SH-SY5Y (cell line): ENCODE data around the gene RAPGEF2.
A peak's percentile ranks its signal among the peaks of the same experiment; 100 is the strongest.

Source experiments
- GATA2 ChIP-seq: IDR thresholded peaks from 2 replicates; pipeline ENCODE4 v1.6.1; 2011; ENCODE audit warnings: mild to moderate bottlenecking, low read depth, low read length
- GATA3 ChIP-seq: IDR thresholded peaks from 2 replicates; pipeline ENCODE4 v1.6.1; 2011; ENCODE audit warnings: low read depth, mild to moderate bottlenecking, low read length, moderate library complexity

Gene RAPGEF2

DNA sequence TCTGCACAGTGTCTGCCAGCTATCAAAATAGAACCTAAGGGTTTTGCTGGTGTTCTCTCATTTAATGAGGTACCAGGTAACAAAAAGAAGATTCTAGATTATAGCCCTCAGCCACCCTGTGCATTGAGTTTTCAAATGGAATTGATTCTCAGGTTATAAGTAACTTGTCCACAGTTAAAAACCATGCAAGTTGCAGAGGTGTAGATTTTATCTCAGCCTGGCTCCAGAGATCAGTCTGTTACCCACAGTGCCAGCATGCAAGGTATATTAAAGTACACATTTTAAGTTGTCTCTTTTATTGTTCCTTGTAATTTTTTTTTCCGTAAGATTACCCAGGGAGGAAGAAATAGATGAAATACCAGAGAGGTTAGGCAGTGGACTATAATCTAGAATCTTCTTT lies 59.7 kb downstream of the RAPGEF2 start:
- peak; percentile 61 for TF ChIP-seq GATA2
- TF ChIP-seq GATA3, result peak; percentile 65

DNA sequence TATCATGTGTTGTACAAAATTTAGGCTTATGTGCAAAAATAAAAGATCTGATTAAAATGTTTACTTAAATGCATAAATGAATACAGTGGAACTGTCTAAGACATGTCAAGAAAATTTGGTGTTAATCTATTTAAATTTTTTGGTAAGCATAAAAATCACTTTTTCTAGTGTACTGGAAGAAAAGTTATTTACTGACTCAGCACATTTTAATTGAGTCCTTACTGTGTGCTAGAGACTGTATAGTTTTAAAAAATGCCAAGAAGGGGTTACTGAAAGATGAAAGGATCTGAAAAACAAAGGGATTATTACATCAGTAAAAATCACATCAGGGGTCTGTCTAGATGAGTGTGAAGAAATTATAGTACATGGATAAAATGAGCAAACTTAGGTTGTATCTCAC lies 60.6 kb downstream of the RAPGEF2 start:
- TF ChIP-seq GATA3 (no peak), GATA2 (no peak)

DNA sequence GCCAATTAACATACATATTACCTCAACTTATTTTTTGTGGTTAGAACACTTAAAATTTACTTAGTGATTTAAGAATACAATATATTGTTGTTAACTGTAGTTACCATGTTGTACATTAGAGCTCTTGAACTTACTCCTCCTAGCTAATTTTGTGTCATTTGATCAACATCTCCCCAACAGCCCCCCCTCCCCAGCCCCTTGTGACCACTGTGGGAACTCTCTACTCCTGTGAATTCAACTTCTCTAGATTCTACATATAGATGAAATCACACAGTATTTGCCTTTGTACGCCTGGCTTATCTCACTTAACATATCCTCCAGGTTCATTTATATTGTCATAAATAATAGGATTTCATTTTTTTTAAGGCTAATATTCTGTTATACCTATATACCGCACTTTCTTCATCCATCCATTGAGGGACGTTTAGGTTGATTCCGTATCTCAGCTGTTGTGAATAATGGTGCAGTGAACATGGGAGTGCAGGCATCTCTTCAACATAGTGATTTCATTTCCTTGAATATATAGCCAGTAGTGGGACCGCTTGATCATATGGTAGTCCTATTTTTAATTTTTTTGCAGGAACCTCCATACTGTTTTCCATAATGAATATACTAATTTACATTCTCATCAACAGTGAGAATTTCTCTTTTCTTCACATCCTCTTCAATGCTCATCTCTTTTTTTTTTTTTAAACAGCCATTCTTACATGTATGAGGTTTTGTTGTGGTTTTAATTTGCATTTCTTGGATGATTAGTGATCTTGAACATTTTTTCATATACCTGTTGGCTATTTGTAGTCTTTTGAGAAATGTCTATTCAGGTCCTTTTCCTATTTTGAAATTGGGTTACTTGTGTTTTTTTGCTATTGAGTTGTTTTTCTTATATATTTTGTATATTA lies 66.8 kb downstream of the RAPGEF2 start:
- TF ChIP-seq GATA2, result no peak
- TF ChIP-seq GATA3, result no peak

DNA sequence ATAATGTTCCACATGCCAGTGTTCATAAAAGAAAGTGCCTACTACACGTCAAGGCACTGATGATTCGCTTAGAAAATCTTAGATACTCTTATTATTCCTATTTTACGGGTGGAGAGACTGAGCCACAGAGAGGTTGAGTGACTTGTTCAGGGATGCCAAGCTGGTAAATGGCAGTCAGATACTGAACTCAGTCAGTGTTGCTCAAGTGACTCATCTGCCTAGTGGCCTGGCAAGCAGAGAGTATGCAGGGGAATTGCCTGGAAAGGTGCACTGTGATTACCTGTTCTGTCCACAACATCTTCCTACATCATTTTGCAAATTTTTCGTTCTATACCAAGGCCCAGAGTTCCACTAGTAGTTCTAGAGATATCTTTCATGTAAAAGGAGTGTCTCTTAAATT lies 68.4 kb downstream of the RAPGEF2 start:
- TF ChIP-seq GATA3 (no peak), GATA2 (no peak)

DNA sequence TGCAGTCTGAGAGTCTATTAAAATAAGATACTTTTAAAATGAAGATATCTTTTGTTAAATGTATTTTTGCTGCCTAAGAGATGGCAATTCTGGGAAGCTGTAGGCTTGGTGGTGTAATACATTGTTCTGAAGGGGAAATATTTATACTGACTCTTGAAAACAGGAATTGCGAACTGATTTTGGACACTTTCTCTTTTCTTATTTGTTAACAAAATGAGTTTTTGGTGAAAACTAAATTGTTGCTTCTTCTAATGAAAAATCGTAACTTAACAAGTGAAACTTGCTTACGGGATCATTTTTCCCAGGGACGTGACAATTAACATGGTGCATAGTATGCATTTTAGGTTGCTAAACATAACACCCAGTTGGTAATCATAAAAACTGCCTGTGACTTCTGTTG lies 71.0 kb downstream of the RAPGEF2 start:
- TF ChIP-seq GATA2 (no peak), GATA3 (no peak)

DNA sequence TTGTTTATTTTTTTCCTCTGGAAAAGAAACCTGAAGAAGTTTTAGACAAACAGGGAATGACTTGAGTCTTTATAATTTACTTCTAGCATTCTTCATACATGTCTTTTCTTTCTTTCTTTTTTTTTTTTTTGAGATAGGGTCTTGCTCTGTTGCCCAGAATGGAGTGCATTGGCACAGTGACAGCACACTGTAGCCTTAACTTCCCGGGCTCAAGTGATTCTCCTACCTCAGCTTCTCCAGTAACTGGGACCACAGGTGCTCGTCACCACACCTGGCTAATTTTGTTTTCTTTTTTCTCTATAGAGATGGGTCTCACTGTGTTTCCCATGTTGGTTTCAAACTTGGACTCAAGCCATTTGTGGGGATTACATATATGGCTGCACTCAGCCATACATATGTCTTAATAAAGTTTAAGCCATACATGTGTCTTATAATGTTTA lies 71.8 kb downstream of the RAPGEF2 start:
- TF ChIP-seq GATA3, result no peak
- no peak for TF ChIP-seq GATA2

DNA sequence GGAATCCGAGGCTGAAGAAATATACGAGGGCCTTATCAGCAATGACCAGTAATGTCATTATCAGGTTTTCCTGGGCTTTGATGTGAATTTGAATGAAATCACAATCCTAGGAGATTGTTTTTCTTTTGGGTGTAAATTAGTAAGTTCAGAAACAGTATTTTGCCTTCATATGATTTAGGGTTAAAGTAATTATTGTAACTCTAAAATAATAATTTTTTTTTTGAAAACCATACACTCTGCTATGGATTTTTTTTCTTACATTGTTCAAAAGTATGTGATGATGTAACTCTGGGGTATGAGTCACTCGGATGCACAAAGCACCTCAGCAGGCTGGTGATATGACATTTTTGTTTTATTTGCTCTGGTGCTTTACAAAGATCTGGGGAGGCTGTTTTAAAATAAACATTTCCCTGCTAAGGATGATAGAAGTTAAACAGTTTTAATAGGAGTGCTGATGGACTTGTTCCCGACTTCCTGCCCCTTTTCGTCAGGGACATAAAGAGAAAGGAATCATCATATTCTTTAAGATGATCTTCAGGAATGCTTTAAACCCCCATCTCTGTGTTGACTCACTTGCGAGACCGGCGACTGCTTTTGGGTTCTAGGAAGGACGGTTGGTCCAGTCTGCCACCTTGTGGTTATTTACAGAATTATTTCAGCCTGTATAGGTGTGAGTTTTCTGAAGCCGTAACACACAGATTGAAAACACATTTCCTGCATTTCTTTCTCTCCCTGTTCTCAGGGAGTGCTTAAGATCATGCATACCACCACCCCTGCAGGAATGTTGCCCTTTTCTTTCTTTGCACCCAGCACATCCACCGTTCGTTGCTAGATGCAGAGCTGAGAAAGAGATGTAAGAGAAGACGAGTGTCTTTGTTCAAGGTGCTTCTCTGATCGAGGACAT lies 72.5 kb downstream of the RAPGEF2 start:
- TF ChIP-seq GATA3, result no peak
- no peak for TF ChIP-seq GATA2

DNA sequence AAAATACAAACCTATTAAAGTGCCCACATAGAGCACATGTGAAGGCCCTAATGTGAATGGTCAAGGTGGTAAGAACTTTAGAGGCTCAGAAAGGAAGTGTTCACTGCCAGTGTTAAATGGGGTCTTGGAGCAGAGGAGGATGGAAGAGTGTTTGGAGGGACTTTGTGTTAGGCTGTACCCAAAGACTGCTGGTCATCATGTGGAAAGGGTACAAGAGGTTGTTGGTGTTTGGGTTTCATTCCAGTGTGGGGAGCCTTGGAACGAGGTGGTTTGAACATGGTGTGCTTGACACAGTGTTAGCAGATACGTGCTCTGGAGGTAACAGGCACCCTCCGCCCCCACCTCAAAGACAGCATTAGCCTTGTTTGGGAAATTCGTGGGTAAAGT lies 73.1 kb downstream of the RAPGEF2 start:
- TF ChIP-seq GATA2 (no peak), GATA3 (no peak)

DNA sequence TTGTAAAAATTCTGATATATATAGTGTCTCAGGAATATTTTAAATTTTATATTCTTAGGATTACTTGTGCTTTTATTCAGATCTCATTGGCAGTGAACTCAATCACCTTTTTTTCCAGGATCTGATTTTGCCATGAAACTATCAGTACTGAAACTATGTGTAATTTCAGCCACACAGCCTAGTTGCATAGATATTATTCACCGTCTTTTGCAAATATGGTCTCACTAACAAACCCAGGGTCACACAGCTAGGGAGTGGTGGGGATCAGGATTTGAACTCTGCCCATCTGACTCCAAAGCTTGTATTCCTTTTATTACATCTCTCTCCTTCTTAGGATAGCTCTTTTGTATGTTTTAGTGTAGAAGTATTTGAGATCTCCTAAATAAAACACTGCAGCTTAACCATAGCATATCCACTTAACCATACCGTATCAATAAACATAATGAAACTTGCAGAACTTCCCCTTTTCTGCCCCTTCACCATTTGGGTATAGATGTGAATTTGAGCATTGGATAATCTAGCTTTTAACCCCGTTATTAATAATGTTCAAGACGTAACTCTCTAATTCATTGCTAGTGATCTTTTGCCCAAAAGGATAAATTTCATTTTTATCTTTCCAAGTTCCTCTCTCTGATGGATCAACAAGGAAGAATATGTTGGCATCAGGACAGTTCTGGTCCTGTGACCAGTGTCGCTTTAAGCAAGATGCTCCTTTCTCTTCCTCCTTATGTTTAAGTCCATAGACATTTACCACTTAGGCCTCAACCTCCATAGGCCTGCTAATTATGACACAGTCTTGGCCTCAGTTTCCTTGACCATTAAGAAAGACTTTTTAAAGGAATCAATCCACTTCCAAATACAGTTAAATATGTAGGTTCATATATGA lies 74.6 kb downstream of the RAPGEF2 start:
- TF ChIP-seq GATA3, result no peak
- TF ChIP-seq GATA2, result no peak

DNA sequence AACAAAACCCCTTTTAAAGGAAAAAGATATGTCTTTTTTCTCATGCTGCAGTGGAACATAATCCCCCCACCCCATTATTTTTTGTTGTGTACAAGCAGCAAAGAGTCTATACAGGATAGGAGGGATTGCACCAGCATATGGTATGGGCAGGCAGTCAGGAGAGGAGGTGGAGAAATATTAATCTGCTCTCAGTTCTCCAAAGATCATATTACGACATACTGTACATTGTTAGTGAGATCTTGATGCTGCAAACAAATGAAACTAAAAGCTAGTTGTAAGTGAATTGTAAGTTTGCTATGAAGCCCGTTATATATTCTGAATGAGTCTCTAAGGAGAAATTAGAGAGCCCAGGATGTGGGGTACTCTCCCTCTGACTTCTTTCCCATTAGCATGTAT lies 75.3 kb downstream of the RAPGEF2 start:
- TF ChIP-seq GATA2, result no peak
- TF ChIP-seq GATA3, result no peak

DNA sequence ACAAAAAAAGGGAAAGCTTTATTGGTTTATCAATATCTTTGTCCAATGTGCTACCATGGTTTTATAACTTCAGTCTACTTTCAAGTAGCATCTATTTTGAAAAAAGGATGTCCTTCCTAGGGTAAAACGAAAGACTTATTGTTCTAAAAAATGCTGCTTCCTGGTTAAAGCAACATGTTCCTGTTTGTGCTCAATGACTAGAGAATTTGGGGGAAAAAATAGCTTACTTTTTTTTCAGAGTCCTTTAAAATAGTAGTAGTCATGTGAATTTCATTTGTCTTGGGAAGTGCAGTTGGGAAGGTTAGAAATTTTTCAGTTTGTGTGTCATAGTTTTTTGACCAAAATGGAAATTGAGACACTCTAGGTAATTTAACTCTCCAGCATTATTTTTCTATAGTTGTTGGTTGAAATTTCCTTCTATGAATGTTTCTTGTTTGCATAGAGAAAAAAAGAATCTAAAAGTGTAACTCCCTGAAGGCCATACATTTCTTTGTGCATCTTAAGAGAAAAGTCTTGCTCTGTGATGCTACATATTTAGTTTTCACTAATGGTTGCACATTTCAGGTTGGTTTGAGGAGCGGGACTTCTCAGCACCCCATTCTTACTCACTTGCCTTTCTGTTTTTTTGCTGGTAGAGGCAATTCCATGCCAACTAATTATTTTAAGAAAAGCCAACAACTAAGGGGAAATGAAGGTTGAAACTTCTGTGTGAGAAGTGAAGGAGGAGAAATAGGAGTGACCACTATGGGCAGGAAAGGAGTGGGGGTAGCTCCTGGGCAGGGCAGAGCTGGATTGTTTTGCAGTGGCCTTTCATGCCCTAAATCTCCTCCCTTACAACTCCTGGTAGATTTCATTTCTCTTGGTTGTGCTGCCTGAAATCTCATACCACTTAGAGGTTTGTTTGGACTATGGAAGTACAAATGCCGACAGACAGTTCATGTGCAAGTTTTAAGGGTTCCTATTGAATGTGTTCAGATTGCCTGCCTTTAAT lies 76.4 kb downstream of the RAPGEF2 start:
- no peak for TF ChIP-seq GATA3
- TF ChIP-seq GATA2, result no peak

DNA sequence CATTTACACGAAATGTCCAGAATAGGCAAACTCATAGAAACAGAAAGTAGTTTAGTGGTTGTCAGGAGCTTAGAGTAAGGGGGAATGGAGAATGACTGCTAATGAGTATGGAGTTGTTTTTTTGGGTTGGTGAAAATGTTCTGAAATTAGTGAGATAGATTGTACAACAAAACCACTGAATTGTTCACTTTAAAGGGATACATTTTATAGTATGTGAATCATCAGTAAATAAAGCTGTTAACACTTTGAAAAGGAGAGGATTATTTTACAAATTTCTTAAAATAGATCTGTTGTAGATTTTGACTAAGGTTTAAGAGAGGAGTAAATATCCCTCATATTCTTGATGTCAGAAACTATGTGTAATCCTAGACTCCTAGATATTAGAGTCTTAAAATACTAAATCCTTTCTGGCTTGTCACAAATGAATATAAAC lies 82.7 kb downstream of the RAPGEF2 start:
- no peak for TF ChIP-seq GATA2
- no peak for TF ChIP-seq GATA3
